HG02798 (cell line): ENCODE measurements around the gene SLC4A11.
"Not testable (repeated sequence)": the region's sequence is repeated elsewhere in the genome, so short reads cannot be mapped to it uniquely, and the experiment has no call there.

Experiments
- ATAC-seq: cut with Tn5 transposase; IDR thresholded peaks from one replicate; pipeline ENCODE4 v1.9.1; 2021; ENCODE audit warnings: mild to moderate bottlenecking; ENCODE audit not compliant: unreplicated experiment, poor library complexity

The SLC4A11 gene

GRCh38 chr20:3208786-3209256 is 30.2 kb downstream of the SLC4A11 start:
- ATAC-seq, result no peak

DNA sequence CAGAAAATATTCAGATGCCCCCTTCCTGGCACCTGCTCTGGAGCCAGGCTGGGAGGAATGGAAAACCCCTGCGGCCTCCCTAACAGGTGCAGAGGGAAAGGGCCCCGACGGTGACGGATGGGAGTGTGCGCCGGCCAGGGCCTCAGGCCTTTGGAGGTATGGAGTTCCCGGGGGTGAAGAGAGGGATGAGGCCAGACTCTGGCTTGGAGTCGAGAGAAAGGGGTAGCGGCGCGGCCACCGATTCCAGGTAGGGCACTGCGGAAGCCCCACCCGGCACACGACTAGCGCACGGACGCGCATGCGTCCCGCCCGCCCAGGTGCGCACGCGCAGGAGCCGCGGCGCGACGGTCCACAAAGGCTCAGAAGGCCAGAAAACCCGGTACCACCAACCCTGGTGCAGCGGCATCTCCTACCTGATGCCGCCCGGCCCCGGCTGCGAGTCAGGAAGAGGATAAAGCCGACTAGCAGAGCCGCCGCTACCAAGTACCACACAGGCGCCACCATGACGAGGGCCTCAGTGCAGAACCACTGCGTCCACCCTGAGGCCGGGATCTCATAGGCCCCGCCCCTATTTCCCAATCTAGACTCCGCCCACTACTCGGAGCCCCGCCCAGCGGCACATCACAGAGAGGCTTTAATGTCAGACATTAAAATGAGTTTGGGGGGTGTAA is 34.7 kb downstream of the SLC4A11 start, which contains the start of gene DDRGK1:
Gene DDRGK1 (minus strand): TSS at position 559 of the 671 bp plus-strand sequence. CDS start 55 bp downstream, at position 504.
- ATAC-seq, result peak; percentile 88

GRCh38 chr20:3203315-3204123 is 35.5 kb downstream of the SLC4A11 start:
- ATAC-seq, result peak; percentile 9

GRCh38 chr20:3202965-3203314 is 36.0 kb downstream of the SLC4A11 start:
- ATAC-seq, result no peak

- no peak for ATAC-seq
Measured at GRCh38 chr20:3199976-3200755, 38.8 kb downstream of the SLC4A11 start.

- no peak for ATAC-seq
Measured at GRCh38 chr20:3199206-3199605, 39.8 kb downstream of the SLC4A11 start.

GRCh38 chr20:3195590-3196237 is 43.3 kb downstream of the SLC4A11 start:
- ATAC-seq, result no peak

GRCh38 chr20:3194617-3195280 is 44.2 kb downstream of the SLC4A11 start:
- no peak for ATAC-seq

- no peak for ATAC-seq
Measured at GRCh38 chr20:3193806-3194616, 45.0 kb downstream of the SLC4A11 start.

GRCh38 chr20:3192226-3193015 is 46.6 kb downstream of the SLC4A11 start:
- ATAC-seq, result no peak

DNA sequence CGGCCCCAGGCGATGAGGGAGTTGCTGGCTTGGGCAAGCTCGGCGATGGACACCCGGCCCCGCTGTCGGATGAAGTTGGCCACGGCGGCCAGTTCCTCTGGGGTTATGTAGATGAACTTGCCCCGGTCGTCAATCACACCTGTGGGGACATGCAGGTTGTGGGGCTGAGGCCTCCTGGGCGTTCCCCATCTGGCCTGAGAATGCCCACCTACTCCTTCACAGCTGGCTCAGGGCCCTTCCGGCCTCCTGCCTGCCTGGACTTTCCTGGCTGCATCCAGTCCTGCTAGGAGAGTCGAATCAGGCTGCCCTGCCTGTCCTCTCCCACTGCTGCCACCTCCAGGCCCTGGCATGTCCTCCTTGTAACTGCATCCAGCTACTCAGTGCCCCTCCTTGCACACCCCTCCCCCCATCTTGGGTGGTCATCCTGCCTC is 48.3 kb downstream of the SLC4A11 start:
- no peak for ATAC-seq

DNA sequence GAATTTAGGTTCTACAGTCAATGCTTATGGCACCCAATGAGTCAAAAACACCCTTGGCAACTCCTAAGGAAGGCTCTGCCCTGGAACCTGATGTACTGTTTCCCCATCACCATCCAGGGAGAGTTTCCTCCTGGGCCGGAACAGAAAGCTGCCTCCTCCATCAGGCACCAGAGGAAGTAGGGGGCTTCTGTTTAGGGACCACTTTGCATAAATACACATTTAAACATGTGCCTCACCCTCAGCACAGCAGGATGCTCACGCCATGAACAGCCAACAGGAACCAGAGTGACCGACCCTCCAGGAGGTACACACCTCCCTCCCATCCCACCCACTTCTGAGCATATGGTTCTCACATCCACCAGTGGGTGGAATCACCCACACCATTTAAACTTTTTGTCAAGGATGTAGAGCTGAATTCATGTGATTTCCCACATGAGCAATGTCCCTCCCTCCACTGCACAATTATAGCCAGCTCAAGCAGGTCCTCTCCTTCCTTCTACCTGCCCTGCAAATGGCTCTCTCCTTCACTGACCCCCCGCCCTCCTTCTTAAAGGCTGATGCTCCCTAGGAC is 49.3 kb downstream of the SLC4A11 start:
- ATAC-seq, result no peak

GRCh38 chr20:3188823-3189413 is 50.1 kb downstream of the SLC4A11 start:
- no peak for ATAC-seq

- ATAC-seq, result not testable (repeated sequence)
Measured at GRCh38 chr20:3187861-3188260, 51.1 kb downstream of the SLC4A11 start.

- ATAC-seq, result no peak
Measured at GRCh38 chr20:3183896-3184612, 54.9 kb downstream of the SLC4A11 start.

DNA sequence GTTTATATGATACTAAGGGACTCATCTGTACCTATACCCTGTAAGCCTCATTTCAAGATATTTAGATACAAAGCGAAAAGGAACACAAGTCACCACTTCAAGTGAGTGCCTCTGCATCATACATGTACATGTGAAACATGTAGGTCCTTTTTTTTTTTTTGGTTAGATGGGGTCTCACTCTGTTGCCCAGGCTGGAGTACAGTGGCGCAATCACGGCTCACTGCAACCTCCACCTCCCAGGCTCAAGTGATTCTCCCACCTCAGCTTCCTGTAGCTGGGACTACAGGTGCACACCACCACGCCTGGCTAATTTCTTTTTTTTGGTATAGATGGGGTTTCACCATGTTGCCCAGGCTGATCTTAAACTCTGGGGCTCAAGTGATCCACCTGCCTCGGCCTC is 56.6 kb downstream of the SLC4A11 start:
- not testable (repeated sequence) for ATAC-seq

DNA sequence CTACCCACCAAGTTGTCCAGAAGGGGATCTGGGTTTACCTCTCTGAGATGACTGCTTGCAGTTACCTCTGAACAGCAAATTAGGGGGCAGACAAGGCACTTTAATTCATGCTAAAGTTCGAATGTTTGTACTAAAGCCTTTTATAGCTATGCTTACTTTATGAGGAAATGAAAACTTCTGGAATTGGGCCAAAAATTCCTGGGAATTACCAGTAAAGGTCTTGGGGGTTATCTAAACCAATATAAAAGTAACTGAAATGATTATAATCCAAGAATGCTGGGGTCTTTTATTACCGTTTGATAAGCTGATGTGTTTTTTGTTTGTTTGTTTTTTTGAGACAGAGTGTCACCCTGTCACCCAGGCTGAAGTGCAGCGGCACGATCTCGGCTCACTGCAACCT is 57.7 kb downstream of the SLC4A11 start:
- ATAC-seq, result no peak
